GM21723 (cell line): Measurements from ENCODE around the gene SERTAD2.

Experiments used
- ATAC-seq: cut with Tn5 transposase; IDR thresholded peaks from one replicate; pipeline ENCODE4 v1.9.1; 2021; ENCODE audit warnings: mild to moderate bottlenecking, moderate library complexity; ENCODE audit not compliant: unreplicated experiment

Gene SERTAD2

DNA sequence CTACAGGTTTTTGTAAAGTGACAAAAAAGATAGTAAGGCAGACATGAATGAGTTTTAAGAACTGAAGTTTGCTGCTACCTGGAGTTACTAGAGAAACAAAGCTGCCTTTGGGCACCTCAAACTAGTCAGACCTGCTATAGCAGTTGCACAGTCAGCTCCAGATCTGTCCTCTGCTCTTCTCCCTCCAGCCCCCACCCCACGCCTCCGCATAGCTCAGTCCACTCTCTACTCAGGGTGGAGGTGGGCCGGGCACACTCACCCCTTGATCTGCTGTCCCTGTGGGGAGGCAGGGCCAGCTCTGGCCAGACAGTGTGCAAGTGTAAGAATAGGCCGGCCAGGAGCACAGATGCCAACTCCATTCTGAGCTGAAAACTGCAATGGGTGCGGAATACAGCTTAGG, 4.1 kb downstream of the SERTAD2 start:
- no peak for ATAC-seq

GRCh38 chr2:64649013-64649484, 4.7 kb downstream of the SERTAD2 start:
- ATAC-seq = no peak

GRCh38 chr2:64646007-64646880, 7.5 kb downstream of the SERTAD2 start:
- ATAC-seq = no peak

DNA sequence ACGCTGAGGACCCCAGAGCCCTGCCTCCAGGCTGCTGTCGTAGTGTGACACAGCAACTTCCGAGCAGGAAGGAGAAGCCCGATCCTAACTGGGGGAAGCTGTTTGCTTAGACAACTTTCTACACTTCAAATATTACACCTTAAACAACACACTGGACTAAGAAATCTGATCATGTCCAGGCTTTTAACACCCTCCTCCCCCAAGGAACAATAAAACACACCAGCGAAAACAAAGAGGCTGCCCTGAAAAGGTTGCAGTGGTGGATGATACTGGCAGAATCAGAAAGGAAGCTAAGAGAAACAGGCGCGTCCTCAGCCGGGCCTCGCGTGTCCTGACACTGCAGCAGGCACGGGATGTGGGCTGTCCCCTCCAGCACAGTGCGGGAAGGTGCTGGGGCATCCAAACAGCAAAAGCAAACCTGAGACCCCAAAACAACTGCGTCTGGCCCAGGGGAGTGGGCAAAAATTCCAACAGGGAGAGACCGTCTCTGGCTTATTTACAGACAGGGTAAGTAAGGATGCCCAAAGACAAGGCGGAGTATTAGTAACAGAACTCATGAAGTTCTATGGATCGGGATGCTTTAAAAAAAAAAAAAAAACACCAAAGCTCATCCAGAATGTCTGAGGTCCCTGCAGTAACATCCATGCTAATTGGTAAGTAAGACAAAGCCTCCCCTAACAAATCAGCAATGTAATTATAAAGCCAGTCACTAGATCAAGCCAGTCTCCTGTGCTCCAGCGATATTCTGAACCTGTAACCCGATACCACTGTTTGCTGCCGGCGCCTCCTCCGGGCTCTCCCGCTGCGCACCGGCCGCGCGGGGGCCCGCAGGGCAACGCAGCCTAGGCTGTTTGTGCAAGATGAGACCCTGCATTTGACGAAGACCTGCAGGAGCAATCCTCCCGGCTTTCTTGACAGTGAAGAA, 9.0 kb downstream of the SERTAD2 start:
- peak; percentile 56 for ATAC-seq

GRCh38 chr2:64643838-64644457, 9.8 kb downstream of the SERTAD2 start:
- peak; percentile 0 for ATAC-seq

- ATAC-seq = no peak
Measured at GRCh38 chr2:64641599-64641998, 12.1 kb downstream of the SERTAD2 start.

- ATAC-seq = no peak
Measured at GRCh38 chr2:64640153-64641044, 13.3 kb downstream of the SERTAD2 start.

- ATAC-seq = no peak
Measured at GRCh38 chr2:64639691-64640090, 14.0 kb downstream of the SERTAD2 start.

DNA sequence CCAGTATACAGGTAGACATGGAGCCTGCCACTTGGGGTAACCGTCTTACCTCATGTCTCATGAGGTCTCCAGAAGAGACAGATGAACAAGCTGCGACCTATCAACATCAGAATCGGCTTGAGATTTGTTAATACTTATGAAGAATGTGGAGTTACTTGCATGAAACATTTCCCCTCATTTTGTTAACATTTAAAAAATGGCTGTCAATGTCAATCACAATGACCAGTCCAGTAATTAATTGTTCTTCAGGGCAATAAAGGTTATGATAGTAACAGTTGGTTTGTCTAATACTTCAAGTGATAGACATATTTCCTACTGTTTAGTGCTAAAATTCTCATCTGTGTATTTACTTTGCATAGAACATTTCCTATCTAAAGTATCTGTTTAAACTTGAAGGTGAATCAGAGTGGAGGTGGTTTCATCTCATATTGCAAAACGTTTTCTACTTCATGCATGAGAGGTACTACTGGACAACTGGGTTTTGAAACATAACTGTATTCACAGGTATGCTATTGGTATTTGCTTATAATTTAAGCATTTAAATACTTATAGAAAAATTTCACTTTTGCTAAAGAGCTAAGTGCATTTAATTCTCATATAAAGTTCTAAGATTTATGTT, 15.1 kb downstream of the SERTAD2 start:
- ATAC-seq = no peak

DNA sequence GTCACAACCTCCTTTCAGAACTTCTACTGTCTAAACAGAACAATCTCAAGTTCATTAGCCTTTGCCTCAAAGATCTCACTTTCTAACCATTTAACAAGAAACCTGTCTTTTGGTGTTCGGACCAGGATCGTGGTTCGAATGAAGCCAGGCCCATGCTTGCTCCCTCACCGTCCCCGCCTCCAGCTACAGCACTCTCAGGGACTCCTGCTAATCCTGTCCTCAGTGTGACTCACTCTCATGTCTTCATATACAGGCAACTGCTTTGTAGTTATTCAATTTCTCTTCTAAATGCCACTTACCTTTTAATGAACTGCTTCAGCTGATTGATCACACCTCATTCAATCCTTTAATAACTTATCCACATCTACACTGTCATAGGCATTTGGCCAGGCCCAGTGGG, 15.8 kb downstream of the SERTAD2 start:
- no peak for ATAC-seq

GRCh38 chr2:64637000-64637635, 16.6 kb downstream of the SERTAD2 start:
- ATAC-seq = peak; percentile 58

GRCh38 chr2:64635976-64636911, 17.5 kb downstream of the SERTAD2 start:
- peak; percentile 70 for ATAC-seq

DNA sequence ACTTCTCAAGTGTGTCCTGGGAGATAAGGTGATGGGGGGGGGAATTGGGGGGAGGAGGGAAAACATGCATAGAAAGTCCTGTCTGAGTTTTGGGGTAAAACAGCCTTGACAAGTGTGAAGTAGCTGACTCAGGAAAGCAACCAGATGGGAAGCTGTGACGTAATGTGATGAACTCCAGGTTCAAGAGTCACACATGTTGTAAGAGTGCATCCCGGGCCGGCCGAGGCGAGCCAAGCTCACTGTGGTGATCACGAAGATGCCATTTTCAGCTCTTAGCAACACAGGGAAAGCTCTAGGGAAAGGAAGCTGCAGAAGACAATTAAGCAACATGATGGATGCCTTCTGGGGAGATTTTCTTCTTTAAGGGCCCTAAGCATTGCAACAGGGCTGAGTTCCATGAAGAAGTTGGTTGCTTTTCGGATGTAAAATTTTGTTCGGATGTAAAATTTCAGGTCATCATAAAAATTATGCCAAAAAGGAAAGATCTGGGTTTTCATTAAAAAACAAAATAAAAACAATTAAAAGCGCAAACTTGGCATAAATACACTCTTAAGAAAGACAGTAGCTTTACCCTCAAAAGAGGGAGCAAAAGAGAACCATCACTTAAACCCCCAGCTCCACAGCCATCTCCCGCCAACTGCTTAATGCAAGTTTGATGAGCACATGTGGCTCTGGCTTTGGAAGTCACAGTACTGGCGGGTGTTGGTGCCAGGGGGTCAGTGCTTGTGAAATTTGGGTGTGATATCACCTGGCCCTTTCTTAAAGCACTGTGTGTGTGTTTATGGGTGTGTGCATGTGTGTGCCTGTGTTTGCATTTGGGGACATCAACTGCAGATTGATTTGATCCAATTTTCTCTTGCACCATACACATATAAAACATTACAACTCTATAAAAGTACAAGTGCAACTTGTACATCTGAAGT, 19.1 kb downstream of the SERTAD2 start:
- ATAC-seq = no peak

DNA sequence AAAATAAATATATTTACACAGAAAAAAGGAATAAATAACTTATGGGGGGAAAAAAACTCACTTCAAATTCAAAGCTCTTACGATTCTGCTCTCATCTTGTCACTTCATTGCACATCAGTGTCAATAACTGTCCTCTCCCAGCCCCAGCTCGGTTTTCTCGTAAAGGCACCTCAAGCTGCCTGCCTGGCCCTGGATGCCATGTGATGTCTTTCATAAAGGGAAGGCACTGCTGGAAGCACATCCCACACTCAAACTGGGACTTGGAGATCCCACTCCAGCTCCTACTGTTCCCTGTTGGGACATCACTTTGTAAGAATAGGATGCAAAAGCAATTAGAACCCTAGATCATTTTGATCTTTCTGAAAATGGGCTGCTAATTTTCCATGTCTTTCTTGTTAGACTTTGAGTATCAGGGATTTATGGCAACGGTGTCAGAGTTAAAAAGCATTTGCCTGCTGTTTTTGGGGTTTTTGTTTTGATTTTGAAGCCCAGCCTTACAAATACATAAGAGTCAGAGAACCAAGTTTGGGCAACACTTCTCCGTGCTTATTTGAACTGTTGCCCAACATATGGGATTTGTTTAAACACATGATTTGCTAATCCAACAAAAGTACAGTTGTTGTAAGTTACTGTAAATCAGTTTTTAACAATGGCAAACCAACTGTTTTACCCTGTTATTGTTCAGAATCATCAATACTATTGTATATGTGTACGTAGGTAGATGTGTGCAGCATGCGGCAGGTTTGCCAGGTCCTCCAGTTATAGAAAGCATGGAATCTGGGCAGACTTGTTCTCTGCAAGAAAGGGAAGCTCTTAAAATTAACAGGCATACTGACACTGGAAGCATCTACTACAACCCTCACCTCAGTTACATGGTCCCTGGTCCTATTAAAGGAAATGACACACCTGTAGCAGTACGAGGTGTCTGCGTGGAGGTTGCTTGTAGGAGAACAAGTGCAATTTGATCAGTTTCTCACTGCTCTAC, 20.6 kb downstream of the SERTAD2 start:
- ATAC-seq = no peak

- ATAC-seq = no peak
Measured at GRCh38 chr2:64631771-64632170, 21.9 kb downstream of the SERTAD2 start.

- no peak for ATAC-seq
Measured at GRCh38 chr2:64630752-64631151, 23.0 kb downstream of the SERTAD2 start.
